Heart left ventricle (tissue), 16 donors: ENCODE results near the gene FAM184A. TPM values are rescaled to one million over a fixed set of nuclear protein-coding genes. Genes with fewer than 3 reads are reported as not detected.
A peak's percentile ranks its signal among the peaks of the same experiment; 100 is the strongest.

Source experiments
- ATAC-seq, 4 donors: fragments of 200-7000 bp; cut with Tn5 transposase; one replicate each; pipeline ENCODE4 v1.9.1; 2020 to 2022; ENCODE audit warnings: moderate library complexity in 4 of 4, mild to moderate bottlenecking in 3 of 4, moderate number of reproducible peaks in 1 of 4
- DNase-seq, 5 donors: peaks; one replicate each; pipeline ENCODE4 v3.0.0-alpha.2; 2020
- H3K27ac ChIP-seq, 12 donors: fragments of 200-600 bp; sonication (generic) in 4 of 12; one replicate each; pipeline versions ENCODE4 v1.5.0 to v1.8.0; 2016 to 2022; ENCODE audit warnings: mild to moderate bottlenecking in 2 of 12
- H3K27me3 ChIP-seq, 9 donors: fragments of 200-600 bp; sonication (generic) in 2 of 9; one replicate each; pipeline versions ENCODE4 v1.5.1 to v1.8.0; 2016 to 2022; ENCODE audit warnings: mild to moderate bottlenecking in 3 of 9
- H3K36me3 ChIP-seq, 9 donors: fragments of 200-600 bp; sonication (generic) in 2 of 9; one replicate each; pipeline versions ENCODE4 v1.5.0 to v1.8.0; 2018 to 2022; ENCODE audit warnings: mild to moderate bottlenecking in 2 of 9
- H3K4me1 ChIP-seq, 12 donors: fragments of 200-600 bp; sonication (generic) in 4 of 12; one replicate each; pipeline versions ENCODE4 v1.5.0 to v1.8.0; 2016 to 2022; ENCODE audit warnings: mild to moderate bottlenecking in 3 of 12
- H3K4me3 ChIP-seq, 12 donors: fragments of 200-600 bp; sonication (generic) in 4 of 12; one replicate each; pipeline versions ENCODE4 v1.5.0 to v1.8.0; 2017 to 2022; ENCODE audit warnings: mild to moderate bottlenecking in 9 of 12, moderate library complexity in 4 of 12
- H3K9me3 ChIP-seq, 12 donors: fragments of 200-600 bp; sonication (generic) in 4 of 12; one replicate each; pipeline versions ENCODE4 v1.5.0 to v1.8.0; 2016 to 2022; ENCODE audit warnings: mild to moderate bottlenecking in 1 of 12
- CTCF ChIP-seq, 12 donors: fragments of 200-600 bp; sonication (generic) in 4 of 12; IDR thresholded peaks; one replicate each; pipeline versions ENCODE4 v1.5.0 to v1.8.0; 2018 to 2022; ENCODE audit warnings: antibody characterized with exemption in 12 of 12, mild to moderate bottlenecking in 5 of 12
- POLR2A ChIP-seq, 2 donors: fragments of 450-650 bp; IDR thresholded peaks; one replicate each; pipeline ENCODE4 v1.6.1; 2017; ENCODE audit warnings: antibody characterized with exemption in 2 of 2, mild to moderate bottlenecking in 2 of 2, moderate library complexity in 2 of 2
- WGBS, 4 donors: extraction: QIAGEN DNeasy Blood & Tissue Kit in 2 of 4; methylation state at CpG; one replicate each; pipeline versions ENCODE4 v1.1.5 to v1.1.7; 2013 to 2018; 5-methylcytosine and 5-hydroxymethylcytosine counted together
- intact Hi-C, 10 donors: fragments of 100-400 bp; cut with DNase I; formaldehyde crosslinking; loops; one replicate each; pipeline versions ENCODE4 v1.11.1 to v1.14.2; 2022
- polyA plus RNA-seq, 2 donors: library from polyadenylated mRNA; stranded (reverse); fragments of 200-250 nt; gene quantifications; one replicate each; pipeline ENCODE4 v1.2.3, GENCODE V29; 2013
- total RNA-seq, 9 donors: library from RNA; depleted of rRNA in 2 of 9; stranded (reverse); fragments of >200 nt in 2 of 9; fragmentation: NEBNext Ultra II Directional in 3 of 9; extraction: Animal tissue kit (Norgen Biotek cat#: 25700) in 3 of 9; gene quantifications; one replicate each; pipeline versions ENCODE4 v1.1.0 to v1.2.4, GENCODE V29; 2016 to 2023
- donor health status: ischemic (EF 13 %, LVEDD 7.1; RV severe dilation, severe dysfunction).
- donor health status: healthy with polysubstance abuse.
- donor health status: DM: no; HTN: yes; CAD: no.
- donor health status: DM: no; HTN: no; CAD: no.
- donor health status: ischemic (EF 25% LVEDD 6.9; RV normal size, moderate dysfunction).
- donor health status: ischemic (EF 25% LVEDD 5.7; RV mildly dilated, moderate dysfunction).
- donor health status: healthy.
- donor health status: DM: yes; HTN: yes; CAD: no.
- donor health status: ischemic (EF 35%, LVEDD 5.7; RV mildly dilated, moderate dysfunction).
- donor health status: nonischemic (EF 11% LVEDD 7.7; RV severe dilation, severe dysfunction).
- donor health status: DM: yes; HTN: yes; CAD: no.
- donor health status: PGD.
- donor health status: ischemic (EF 29% LVEDD 5.4; RV normal size, mild dysfunction).
- donor health status: nonischemic (EF 23%, LVEDD 6.1; RV moderate dilation, normal function).

FAM184A gene
- total and polyA plus RNA-seq, 11 donors, result 0.16 to 1.1 (median 0.45) TPM

- no peaks in the 10 kb centered on the region for H3K36me3 ChIP-seq
- H3K9me3 ChIP-seq, result no peaks in the 10 kb centered on the region
- H3K4me3 ChIP-seq, result no peak overlapping the region
- peak; percentile 73 to 98 (median 90) for ATAC-seq
- H3K27me3 ChIP-seq, result no peaks in the 10 kb centered on the region
- TF ChIP-seq POLR2A (IDR thresholded peaks at IDR 0.05), result no peak
- no peak for TF ChIP-seq CTCF (IDR thresholded peaks at IDR 0.05)
- peak overlapping the region in 11 of 12 donors; percentile 20 to 70 (median 52) for H3K27ac ChIP-seq
- peaks cover 0 to 16% (median 6%) of the 10 kb centered on the region in 12 donors for H3K4me1 ChIP-seq
- peak; percentile 68 to 83 (median 77) for DNase-seq
- intact Hi-C loops, result loop anchor here in 1 of 10 donors (5.0 kb wide), 1 partner anchor 120 kb away; no protein-coding TSS in a partner anchor
- 28 to 41% (median 34%) methylated on average over 6 of the region's 6 CpGs for WGBS, 4 donors
Measured at GRCh38 chr6:119096721-119097565, 18.5 kb upstream of the FAM184A start.

- DNase-seq (no peak), ATAC-seq (no peak)
- Histone ChIP-seq H3K27me3 (no peaks in the 10 kb centered on the region), H3K4me3 (no peak overlapping the region), H3K9me3 (no peaks in the 10 kb centered on the region), H3K36me3 (no peaks in the 10 kb centered on the region), H3K27ac (no peak overlapping the region), H3K4me1 (no peaks in the 10 kb centered on the region)
- WGBS, 4 donors, result 50 to 67% (median 59%) methylated on average over 2 of the region's 2 CpGs
- TF ChIP-seq POLR2A (IDR thresholded peaks at IDR 0.05) (no peak), CTCF (IDR thresholded peaks at IDR 0.05) (no peak)
- intact Hi-C loops, result no loop called here
Measured at GRCh38 chr6:119090256-119090655, 11.8 kb upstream of the FAM184A start.

- H3K9me3 ChIP-seq, result peaks cover 0 to 13% (median 3%) of the 10 kb centered on the region in 12 donors
- DNase-seq (no peak), ATAC-seq (no peak)
- peaks cover 0 to 5% (median 0%) of the 10 kb centered on the region in 12 donors for H3K4me1 ChIP-seq
- TF ChIP-seq POLR2A (IDR thresholded peaks at IDR 0.05) (no peak), CTCF (IDR thresholded peaks at IDR 0.05) (no peak)
- no peak overlapping the region for H3K4me3 ChIP-seq
- no peaks in the 10 kb centered on the region for H3K36me3 ChIP-seq
- no peak overlapping the region for H3K27ac ChIP-seq
- intact Hi-C loops, result no loop called here
- 98 to 100% (median 100%) methylated on average over 1 of the region's 1 CpG for WGBS, 4 donors
- H3K27me3 ChIP-seq, result no peaks in the 10 kb centered on the region
Measured at GRCh38 chr6:119084784-119085183, 6.3 kb upstream of the FAM184A start.

- H3K4me3 ChIP-seq, result no peak overlapping the region
- no peak overlapping the region for H3K27ac ChIP-seq
- peaks cover 0 to 7% (median 0%) of the 10 kb centered on the region in 9 donors for H3K27me3 ChIP-seq
- peaks cover 0 to 14% (median 4%) of the 10 kb centered on the region in 12 donors for H3K4me1 ChIP-seq
- DNase-seq, result no peak
- ATAC-seq, result no peak
- H3K36me3 ChIP-seq, result no peaks in the 10 kb centered on the region
- H3K9me3 ChIP-seq, result peaks cover 0 to 13% (median 3%) of the 10 kb centered on the region in 12 donors
- intact Hi-C loops, result no loop called here
- TF ChIP-seq POLR2A (IDR thresholded peaks at IDR 0.05), result no peak
- no peak for TF ChIP-seq CTCF (IDR thresholded peaks at IDR 0.05)
- 85 to 94% (median 91%) methylated on average over 5 of the region's 5 CpGs for WGBS, 4 donors
Measured at GRCh38 chr6:119083007-119083406, 4.5 kb upstream of the FAM184A start.
